ENCODE data around the gene HBQ1.
A peak's percentile ranks its signal among the peaks of the same experiment; 100 is the strongest.
"Not testable (repeated sequence)": the region's sequence is repeated elsewhere in the genome, so short reads cannot be mapped to it uniquely, and the experiment has no call there.

HBQ1 gene

DNA sequence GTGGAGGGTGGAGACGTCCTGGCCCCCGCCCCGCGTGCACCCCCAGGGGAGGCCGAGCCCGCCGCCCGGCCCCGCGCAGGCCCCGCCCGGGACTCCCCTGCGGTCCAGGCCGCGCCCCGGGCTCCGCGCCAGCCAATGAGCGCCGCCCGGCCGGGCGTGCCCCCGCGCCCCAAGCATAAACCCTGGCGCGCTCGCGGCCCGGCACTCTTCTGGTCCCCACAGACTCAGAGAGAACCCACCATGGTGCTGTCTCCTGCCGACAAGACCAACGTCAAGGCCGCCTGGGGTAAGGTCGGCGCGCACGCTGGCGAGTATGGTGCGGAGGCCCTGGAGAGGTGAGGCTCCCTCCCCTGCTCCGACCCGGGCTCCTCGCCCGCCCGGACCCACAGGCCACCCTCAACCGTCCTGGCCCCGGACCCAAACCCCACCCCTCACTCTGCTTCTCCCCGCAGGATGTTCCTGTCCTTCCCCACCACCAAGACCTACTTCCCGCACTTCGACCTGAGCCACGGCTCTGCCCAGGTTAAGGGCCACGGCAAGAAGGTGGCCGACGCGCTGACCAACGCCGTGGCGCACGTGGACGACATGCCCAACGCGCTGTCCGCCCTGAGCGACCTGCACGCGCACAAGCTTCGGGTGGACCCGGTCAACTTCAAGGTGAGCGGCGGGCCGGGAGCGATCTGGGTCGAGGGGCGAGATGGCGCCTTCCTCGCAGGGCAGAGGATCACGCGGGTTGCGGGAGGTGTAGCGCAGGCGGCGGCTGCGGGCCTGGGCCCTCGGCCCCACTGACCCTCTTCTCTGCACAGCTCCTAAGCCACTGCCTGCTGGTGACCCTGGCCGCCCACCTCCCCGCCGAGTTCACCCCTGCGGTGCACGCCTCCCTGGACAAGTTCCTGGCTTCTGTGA is 3.5 kb upstream of the HBQ1 start, which contains the start of gene HBA1:
TSS of gene HBA1 (plus strand) at position 204 of the 906 bp plus-strand sequence. CDS start at position 241, 37 bp downstream.
- DNase-seq = not testable (repeated sequence)

DNA sequence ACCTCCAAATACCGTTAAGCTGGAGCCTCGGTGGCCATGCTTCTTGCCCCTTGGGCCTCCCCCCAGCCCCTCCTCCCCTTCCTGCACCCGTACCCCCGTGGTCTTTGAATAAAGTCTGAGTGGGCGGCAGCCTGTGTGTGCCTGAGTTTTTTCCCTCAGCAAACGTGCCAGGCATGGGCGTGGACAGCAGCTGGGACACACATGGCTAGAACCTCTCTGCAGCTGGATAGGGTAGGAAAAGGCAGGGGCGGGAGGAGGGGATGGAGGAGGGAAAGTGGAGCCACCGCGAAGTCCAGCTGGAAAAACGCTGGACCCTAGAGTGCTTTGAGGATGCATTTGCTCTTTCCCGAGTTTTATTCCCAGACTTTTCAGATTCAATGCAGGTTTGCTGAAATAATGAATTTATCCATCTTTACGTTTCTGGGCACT is 2.9 kb upstream of the HBQ1 start:
- no peak for DNase-seq

DNA sequence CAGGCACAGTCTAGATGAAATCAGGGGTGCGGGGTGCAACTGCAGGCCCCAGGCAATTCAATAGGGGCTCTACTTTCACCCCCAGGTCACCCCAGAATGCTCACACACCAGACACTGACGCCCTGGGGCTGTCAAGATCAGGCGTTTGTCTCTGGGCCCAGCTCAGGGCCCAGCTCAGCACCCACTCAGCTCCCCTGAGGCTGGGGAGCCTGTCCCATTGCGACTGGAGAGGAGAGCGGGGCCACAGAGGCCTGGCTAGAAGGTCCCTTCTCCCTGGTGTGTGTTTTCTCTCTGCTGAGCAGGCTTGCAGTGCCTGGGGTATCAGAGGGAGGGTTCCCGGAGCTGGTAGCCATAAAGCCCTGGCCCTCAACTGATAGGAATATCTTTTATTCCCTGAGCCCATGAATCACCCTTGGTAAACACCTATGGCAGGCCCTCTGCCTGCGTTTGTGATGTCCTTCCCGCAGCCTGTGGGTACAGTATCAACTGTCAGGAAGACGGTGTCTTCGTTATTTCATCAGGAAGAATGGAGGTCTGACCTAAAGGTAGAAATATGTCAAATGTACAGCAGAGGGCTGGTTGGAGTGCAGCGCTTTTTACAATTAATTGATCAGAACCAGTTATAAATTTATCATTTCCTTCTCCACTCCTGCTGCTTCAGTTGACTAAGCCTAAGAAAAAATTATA is 2.1 kb upstream of the HBQ1 start:
- DNase-seq = no peak

DNA sequence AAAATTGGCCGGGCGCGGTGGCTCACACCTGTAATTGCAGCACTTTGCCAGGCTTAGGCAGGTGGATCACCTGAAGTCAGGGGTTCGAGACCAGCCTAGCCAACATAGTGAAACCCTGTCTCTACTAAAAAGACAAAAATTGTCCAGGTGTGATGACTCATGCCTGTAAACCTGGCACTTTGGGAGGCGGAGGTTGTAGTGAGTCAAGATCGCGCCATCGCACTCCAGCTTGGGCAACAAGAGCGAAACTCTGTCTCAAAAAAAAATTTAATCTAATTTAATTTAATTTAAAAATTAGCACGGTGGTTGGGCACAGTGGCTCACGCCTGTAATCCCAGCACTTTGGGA is 1.6 kb upstream of the HBQ1 start:
- no peak for DNase-seq

DNA sequence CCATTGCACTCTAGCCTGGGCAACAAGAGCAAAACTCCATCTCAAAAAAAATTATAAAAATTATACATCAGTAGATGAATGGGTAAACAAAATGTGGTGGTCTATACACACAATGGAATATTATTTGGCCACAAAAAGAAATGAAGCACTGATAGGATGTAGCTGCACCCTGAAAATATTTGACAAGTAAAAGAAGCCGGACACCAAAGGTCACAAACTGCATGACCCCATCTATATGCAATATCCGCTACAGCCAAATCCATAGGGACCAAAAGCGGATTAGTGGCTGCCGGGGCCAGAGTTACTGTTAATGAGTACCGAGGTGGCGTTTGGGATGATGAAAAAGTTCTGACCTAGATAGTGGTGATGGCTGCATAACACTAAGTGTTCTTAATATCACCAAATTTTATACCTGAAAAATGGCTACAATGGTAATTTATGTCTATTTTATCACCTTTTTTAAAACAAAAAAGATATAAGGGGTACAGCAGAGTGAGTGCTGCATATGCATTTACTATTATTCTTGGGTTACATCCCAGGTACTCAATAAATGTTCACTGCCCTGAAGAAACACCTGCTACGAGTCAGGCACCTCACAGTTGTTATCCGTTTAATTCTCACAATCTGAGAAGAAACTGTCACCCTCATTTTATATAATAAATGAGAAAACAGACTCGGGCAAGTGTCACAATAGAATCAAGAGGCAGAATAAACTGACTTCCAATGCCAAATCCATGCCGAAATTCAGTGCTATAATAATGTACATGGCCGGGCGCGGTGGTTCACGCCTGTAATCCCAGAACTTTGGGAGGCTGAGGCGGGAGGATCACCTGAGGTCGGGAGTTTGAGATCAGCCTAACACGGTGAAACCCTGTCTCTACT is 807 bp upstream of the HBQ1 start:
- DNase-seq = no peak

DNA sequence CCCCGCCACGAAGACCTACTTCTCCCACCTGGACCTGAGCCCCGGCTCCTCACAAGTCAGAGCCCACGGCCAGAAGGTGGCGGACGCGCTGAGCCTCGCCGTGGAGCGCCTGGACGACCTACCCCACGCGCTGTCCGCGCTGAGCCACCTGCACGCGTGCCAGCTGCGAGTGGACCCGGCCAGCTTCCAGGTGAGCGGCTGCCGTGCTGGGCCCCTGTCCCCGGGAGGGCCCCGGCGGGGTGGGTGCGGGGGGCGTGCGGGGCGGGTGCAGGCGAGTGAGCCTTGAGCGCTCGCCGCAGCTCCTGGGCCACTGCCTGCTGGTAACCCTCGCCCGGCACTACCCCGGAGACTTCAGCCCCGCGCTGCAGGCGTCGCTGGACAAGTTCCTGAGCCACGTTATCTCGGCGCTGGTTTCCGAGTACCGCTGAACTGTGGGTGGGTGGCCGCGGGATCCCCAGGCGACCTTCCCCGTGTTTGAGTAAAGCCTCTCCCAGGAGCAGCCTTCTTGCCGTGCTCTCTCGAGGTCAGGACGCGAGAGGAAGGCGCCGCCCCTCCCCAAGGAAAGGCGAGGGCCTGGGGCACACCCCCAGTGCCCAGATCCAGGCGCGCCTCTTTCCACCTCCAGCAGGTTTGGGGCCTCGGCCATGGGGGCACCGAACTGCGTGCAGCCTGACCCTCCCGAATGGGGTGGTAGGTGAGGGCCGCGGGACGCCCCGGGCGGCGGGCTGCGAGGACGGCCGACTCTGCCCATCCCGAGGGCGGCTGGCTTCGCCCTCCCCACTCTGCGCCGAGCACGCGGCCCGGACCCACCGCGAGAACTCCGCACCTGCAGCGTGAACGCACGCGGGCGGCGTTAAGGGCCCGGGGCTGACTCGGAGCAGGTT is 664 bp downstream of the HBQ1 start:
- peak; percentile 73 for DNase-seq

DNA sequence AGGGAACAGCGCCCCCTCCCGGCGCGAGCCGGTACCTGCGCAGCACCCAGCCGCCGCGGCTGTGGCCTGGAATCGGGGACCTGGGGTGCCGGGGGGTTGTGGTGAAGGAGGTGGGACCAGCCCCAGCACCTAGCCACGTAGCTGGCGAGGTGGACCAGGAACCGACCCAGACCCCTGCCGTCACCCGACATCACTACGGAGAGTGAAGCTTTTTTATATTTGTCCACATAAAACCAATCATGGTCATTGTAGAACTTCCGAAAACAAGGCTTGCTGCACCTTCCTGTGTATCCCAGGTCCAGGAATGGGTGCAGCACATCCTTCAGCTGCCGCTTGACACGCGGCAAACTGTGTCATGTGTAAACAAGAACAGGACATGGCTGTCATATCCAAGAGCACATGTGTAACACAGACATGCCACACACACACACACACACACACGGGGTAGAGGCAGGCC is 1.3 kb downstream of the HBQ1 start:
- DNase-seq = no peak

DNA sequence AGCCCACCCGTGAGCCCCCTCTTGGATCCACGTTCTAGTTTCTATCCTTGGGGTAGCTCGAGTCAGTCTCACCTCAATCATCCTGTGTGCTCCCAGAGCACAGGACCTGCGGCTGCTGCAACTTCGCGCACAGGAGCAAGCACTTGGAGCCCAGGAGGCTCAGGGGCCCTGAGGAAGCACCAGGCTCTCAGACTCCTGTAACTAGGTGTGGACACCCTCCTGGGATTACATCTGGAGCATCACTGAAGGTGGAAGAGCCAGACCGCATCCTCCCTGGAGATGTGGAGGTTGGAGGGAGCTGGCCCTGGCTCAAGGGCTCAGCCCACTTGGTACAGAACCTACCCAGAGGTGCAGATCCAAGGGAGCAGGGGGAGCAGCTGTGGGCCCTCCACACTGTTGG is 2.7 kb downstream of the HBQ1 start:
- no peak for DNase-seq

DNA sequence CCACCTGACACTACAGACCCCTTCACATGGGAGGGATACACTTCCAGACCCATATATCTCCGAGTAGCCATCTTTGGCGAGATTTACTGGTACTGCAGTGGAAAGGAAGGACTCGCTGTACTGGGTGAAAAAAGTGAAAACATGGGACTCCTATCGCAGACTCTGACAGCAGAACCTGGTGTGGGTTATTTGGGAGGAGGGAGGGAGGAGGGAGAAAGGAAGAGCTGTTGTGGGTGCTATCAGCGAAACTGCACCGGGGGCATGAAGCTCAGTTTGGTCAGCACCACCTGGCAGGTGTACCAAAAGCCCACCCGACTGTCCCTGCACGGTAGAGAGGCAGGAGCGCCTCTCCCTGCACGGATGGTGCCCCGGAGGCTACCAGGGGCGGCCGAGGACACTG is 5.0 kb downstream of the HBQ1 start:
- DNase-seq = no peak

DNA sequence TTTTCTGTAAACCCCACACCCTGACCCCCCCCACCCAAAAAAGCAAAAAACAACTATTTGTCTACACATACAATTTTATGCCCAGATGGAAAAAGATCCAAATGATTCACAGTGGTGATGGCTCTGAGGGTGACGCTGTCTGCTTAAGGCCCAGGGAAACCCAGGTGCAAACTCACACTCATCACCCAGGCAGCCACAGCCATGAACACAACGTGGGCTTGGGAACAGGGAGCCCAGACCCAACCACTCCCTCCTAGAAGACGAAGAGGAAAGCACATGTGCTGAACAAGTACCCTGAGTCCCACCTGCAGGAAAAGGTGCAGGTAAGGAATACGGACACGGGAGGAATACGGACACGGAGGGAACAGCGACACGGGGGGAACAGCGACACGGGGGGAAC is 5.4 kb downstream of the HBQ1 start:
- no peak for DNase-seq

DNA sequence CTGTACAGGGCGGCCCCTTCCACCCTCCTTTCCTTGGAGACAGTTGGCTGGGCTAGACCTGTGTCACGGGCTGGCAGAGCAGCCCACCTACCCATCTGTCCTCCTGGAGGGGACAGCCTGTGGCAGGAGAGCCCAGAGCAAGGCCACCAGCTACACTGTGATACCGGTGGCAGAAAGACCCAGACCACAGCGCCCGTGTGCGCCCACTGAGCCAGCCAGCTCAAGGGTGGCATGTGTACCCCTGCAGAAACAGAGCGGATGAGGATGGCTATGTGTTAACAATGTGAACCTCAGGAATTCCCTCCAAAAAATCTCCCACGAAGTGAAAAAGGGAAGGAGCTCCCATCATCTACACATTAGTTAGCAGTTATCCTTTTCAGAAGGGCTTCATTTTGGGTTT is 7.1 kb downstream of the HBQ1 start:
- no peak for DNase-seq

DNA sequence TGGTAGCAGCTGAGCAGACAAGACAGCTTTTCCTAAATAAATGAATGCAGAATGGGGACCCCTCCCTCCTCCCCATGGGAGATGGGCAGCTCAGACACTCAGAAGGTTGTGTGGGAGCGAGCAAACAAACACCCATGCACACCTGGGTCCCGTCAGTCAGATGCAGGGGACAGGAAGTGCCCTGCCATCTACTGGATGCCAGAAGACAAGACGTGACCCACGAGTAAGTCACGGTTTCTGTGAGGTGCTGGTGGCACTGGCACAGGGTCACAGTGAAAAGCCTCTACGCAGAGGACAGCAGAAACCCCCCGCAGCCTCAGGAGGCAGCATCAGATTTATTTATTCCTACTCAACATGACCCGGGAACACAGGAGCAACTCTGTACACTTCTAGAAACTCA is 8.4 kb downstream of the HBQ1 start:
- no peak for DNase-seq

DNA sequence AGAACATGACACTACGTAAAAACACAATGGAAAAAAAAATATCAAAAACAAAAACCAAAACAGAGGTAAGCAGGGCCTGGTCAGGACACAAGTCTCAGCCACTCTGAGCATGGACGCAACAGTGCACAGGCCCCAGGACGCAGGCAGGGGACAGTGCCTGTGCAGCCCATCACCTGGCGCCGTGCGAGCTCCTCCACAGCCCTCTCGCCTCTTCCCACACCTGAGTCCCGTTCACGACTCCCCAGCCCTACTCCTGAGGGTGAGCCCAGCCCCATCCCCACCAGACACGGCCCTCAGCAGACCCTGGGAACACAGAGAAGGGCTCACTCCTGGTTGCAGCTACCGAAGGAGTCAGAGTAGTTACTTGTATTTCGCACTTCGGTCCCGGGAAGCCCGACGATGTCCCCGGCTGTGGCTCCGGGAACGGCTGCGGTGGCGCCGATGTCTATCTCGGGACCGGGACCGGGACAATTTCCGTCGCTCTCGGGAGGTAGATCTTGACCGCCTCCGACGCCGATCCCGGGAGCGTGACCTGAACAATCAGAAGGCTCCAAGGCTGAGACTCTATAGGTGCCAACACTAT is 9.4 kb downstream of the HBQ1 start:
- no peak for DNase-seq

DNA sequence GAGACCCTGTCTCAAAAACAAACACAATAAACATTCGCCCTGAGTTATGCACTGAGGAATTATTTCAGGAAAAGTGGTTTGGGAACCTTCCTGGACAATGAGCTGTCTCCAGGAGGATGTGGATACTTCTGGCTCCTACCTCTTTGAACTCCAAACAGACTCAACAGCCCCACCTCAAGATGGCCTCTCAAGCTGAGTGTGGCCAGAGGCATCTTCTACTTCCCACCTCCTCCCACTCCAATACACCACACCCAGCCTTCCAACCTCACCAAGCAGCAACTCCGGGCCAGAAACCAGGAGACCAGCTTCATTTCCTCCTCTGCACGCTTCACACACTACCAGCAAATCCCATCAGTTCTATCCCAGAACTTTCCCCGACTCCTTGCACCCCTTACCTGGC is 11.6 kb downstream of the HBQ1 start:
- DNase-seq = no peak

DNA sequence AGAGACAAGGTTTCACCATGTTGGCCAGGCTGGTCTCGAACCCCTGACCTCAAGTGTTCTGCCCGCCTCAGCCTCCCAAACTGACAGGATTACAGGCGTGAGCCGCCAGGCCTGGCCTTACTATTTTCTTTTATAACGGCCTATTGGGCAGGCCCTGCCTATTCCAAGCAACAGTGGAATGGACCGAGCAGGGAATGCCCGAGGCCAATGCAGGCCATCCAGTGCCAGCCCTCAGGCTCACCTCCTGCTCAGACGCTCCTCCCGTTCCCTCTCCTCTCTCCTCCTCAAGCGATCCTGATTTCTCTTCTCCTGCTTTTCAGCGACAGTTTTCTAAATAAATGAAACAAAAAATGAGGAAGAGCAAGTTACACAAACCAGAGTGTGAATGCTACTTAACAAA is 12.4 kb downstream of the HBQ1 start:
- DNase-seq = no peak

DNA sequence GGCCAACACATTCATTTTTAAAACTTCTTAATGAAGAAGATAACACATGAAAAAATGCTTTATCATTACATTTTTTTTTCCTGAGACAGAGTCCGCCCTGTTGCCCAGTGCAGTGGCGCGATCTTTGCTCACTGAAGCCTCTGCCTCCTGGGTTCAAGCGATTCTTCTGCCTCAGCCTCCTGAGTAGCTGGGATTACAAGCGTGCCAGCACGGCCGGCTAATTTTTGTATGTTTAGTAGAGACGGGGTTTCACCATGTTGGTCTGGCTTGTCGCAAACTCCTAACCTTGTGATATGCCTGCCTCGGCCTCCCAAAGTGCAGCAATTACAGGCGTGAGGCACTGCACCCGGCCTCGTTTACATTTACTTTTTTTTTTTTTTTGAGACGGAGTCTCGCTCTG is 13.2 kb downstream of the HBQ1 start:
- no peak for DNase-seq

DNA sequence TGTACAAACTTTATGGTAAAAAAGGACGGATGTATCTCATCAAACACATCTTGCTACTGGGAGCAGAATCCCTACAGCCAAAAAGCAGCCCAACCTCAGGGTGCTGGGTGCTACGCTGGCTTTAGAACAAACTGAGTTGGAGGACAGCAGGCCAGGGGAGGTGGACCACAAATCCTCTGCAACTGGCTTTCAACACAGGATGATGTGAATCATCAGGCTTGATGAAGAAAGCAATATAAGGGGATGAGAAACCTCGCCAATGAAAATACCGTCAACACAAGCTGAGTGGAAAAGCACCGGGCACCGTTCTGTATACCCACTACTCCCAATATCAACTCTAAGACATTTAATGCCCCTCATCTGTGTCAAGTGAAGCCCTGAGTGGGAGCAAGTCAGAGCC is 14.3 kb downstream of the HBQ1 start:
- no peak for DNase-seq

DNA sequence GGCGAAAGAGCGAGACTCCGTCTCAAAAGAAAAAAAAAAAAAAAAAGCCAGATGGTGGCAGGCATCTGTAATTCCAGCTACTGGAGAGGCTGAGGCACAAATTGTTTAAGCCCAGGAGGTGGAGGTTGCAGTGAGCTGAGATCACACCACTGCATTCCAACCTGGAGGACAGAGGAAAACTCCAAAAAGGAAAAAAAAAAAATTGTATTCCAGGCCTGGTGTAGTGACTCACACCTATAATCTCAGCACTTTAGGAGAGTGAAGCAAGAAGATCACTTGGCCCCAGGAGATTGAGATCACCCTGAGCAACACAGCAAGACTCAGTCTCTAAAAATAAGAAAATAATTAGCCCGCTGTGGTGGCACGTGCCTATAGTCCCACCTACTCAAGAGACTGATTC is 20.1 kb downstream of the HBQ1 start:
- peak; percentile 84 for DNase-seq

DNA sequence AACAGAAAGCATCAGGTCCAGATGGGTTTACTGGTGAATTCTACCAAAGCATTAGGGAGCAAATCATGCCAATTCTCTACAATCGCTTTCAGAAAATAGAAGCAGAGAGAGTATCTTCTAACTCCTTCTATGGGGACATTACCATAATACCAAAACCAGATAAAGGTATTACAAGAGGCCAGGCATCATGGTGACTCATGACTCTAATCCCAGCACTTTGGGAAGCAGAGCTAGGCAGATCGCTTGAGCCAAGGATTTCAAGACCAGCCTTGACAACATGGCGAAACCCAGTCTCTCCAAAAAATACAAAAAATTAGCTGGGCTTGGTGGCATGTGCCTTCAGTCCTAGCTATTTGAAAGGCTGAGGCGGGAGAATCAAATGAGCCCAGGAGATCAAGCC is 23.0 kb downstream of the HBQ1 start:
- no peak for DNase-seq

DNA sequence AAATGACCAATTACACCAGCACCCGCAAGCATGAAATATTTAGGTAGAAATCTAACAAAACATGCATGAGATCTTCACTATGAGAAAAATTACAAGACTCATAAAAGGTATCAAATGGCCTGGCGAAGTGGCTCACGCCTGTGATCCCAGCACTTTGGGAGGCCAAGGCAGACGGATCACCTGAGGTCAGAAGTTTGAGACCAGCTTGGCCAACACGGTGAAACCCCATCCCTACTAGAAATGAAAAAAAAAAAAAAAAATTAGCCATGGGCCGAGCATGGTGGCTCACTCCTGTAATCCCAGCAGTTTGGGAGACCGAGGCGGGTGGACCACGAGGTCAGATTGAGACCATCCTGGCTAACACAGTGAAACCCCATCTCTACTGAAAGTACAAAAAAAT is 23.8 kb downstream of the HBQ1 start:
- DNase-seq = not testable (repeated sequence)

DNA sequence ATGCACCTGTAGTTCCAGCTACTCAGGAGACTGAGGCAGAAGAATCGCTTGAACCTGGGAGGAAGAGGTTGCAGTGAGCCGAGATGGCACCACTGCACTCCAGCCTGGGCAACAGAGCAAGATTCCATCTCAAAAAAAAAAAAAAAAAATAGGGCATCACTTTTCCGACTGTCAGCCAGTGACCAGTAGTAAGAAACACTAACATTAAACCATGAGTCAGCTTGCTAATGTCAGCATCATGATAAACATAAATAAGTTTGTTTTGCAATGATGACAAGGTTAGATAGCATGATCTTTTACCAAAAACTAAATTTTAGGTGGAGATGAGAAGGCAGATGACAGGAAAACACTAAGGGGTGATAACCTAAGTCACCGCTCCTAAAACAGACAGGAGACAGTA is 29.1 kb downstream of the HBQ1 start:
- DNase-seq = not testable (repeated sequence)
